GM12864 (cell line): ENCODE measurements around the gene UBTF.

Experiments
- DNase-seq: peaks from one replicate; pipeline ENCODE4 v3.0.0-alpha.2; 2011; ENCODE audit warnings: low read depth
- H3K4me3 ChIP-seq: 2 replicates; pipeline ENCODE4 v1.5.1; 2011; ENCODE audit warnings: mild to moderate bottlenecking, low read depth, low read length, control low read depth
- TF ChIP-seq, protein P1 (sequence below): IDR thresholded peaks from 2 replicates; pipeline ENCODE4 v1.5.1; 2011; ENCODE audit warnings: low read depth, mild to moderate bottlenecking, moderate library complexity, low read length, control low read depth, inconsistent platforms; ENCODE audit errors: missing control alignments

The UBTF gene

DNA sequence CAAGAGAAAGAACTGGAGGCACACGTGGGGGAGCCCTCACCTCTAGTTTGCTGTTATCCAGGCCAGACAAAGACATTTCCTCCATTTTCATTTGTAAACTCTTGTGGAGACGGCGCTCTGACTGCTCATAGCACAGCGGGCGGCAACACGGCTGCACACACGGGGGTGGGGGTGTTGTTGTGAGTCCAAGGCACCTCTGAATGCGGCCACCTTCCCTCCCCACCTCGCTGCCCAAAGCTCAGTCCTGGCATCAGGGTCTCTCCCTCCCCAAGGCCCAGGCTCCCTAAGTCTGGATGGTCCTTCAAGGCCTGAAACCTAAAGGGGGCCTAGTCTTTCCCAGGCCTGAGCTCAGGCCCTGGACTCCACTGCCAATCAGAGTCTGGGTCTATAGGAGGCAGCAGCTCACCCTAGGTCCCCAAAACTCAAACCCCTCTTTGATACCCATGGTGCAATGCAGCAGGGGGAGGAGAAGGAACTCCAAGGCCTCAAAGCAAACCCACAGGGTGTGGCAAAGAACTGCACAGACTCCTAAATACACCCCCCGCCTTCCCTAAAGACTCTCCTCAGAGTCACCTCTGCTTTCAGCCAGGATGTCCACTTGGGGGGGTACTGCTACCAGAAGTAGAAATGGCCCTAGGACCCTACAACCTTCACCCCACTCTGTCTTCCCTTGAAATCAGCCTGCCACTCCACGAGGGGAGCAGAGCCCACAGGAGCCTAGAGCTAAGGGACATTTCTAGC, 21.3 kb downstream of the UBTF start:
- H3K4me3 ChIP-seq: peak overlapping the region; percentile 71
- DNase-seq: peak; percentile 55
- TF ChIP-seq, protein P1, sequence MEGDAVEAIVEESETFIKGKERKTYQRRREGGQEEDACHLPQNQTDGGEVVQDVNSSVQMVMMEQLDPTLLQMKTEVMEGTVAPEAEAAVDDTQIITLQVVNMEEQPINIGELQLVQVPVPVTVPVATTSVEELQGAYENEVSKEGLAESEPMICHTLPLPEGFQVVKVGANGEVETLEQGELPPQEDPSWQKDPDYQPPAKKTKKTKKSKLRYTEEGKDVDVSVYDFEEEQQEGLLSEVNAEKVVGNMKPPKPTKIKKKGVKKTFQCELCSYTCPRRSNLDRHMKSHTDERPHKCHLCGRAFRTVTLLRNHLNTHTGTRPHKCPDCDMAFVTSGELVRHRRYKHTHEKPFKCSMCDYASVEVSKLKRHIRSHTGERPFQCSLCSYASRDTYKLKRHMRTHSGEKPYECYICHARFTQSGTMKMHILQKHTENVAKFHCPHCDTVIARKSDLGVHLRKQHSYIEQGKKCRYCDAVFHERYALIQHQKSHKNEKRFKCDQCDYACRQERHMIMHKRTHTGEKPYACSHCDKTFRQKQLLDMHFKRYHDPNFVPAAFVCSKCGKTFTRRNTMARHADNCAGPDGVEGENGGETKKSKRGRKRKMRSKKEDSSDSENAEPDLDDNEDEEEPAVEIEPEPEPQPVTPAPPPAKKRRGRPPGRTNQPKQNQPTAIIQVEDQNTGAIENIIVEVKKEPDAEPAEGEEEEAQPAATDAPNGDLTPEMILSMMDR: no peak

DNA sequence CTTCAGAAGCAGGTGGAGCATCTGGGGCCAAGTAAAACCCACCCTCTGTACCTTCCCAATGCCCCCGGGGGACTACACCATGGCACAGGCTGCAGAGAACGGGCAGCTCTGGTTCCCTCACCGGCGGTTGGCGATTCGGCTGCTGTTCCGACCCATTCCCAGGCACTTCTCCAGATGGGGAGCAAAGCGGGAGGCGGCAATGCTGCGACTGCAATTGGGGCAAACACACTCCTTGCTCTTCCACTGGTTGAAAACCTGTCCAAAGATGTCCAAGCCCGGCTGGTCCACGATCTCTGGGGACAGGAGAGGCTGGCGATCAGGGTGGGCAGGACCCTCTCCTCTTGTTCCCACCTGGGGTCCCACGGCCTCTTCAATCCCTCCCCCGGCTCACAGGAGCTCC, 22.4 kb downstream of the UBTF start:
- no peak overlapping the region for H3K4me3 ChIP-seq
- no peak for DNase-seq
- TF ChIP-seq, protein P1: no peak

DNA sequence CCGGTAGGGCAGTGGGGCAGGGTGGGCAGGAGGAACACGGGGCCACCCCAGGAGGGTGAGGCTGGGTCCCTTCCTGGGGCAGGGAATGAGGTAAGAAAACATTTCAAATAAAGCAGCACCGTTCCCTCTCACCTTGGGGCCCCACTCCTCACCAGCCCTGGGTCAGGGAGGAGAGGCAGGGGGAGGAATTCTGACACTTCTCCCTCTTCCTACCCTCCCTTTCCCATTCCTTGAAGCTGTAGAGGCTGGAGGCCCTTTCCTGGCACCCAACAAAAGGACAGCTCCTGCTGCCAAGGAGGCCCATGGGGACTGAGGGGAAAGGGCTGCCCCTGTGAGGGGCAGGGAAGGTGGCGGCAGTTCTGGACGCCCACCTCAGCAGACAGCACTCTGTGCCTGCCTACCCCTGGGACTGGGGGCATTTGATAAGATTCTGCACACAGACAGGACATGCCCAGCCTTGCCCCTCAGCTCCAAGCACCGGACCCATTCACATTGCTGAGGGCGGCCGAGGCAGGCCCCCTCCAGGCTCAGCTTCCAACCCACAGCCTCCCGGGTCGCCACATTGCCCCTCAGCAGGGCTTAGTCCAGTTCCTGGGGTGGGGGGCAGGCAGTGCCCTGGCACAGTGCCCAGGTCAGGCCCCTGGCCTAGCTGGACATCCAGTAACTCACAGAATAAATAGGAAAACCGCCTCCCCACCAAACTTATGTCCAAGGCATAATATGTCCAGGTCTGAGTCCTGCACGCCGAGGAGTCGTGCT, 26.0 kb downstream of the UBTF start:
- TF ChIP-seq, protein P1: no peak
- no peak for DNase-seq

DNA sequence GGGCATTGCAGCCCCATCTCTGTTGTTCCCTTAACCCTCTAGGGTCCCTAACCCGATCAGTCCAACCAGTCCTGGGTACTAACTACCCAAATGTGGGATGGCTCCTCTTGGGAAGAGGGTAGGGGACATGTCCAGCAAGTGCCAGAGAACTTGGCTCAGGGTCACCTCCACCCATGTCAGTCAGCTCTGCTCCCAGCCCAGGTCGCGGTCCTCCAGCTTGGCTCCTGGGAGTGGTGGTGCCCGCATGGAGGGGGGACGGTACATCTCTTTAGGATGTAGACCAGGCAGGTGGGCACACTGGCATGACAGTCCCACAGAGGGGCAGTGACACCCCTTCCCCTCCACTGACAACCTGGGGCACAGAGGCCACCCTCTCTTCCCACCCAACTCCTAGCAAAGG, 26.7 kb downstream of the UBTF start:
- H3K4me3 ChIP-seq: no peak overlapping the region
- no peak for DNase-seq
- TF ChIP-seq, protein P1: no peak

More for the DNA sequence above, 26.0 kb downstream of the UBTF start:
- H3K4me3 ChIP-seq: no peak overlapping the region

DNA sequence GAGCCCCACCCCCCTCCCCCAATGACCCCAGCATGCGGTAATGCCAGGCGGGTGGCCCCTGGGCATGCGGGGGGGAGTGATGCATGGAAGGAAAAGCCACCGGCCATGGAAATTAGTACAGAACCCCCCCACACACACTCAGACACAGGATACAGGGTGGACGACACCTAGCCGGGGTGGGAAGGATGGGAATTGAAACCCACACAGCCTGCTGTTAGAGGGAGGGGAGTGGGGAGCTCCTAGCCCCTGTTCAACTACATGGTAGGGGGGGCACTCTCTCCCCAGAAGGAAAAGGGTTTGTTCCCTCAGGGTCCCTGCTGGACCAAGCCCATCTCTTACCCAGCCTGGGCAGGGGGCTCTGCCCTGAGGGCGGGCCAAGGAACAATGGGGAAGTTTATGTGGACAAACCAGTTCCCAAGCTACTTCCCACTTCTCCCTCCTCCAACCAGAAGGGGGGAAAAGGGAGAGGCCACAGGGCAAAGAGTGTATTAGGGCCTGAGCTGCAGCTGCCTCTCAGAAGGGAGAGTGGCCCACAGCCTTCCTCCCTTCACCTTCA, 27.5 kb downstream of the UBTF start:
- no peak overlapping the region for H3K4me3 ChIP-seq
- no peak for DNase-seq
- TF ChIP-seq, protein P1: no peak

DNA sequence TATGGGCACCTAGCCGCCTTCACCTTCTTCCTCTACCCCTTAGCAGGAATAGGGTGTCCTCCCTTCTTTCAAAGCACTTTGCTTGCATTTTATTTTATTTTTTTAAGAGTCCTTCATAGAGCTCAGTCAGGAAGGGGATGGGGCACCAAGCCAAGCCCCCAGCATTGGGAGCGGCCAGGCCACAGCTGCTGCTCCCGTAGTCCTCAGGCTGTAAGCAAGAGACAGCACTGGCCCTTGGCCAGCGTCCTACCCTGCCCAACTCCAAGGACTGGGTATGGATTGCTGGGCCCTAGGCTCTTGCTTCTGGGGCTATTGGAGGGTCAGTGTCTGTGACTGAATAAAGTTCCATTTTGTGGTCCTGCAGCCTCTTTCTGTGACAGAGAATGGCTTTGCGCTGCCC, 28.1 kb downstream of the UBTF start:
- H3K4me3 ChIP-seq: no peak overlapping the region
- TF ChIP-seq, protein P1: no peak
- DNase-seq: no peak
